GM18907 (cell line): ENCODE measurements around the gene CCDC24.

ENCODE experiments used
- ATAC-seq: cut with Tn5 transposase; IDR thresholded peaks from one replicate; pipeline ENCODE4 v1.9.1; 2021; ENCODE audit warnings: mild to moderate bottlenecking, moderate library complexity; ENCODE audit not compliant: unreplicated experiment

The CCDC24 gene

DNA sequence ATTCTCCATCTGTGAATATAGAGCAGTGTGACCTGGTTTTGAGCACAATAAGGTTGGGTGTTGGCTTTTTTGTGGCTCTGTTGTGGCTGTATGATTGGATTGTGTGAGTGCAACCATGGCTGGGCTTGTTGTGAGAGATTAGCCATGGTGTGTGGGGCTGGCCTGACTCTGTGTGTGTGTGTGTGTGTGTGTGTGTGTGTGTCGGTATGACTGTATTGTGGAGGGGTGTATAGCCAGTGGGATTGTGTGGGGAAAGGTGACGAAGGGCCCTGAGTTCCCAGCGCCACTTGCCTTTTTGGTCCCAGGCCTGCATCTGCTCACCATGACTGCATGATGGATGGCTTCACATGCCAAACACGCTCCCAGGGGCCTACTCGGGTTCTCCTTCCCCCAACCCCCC, 45.8 kb downstream of the CCDC24 start:
- no peak for ATAC-seq

DNA sequence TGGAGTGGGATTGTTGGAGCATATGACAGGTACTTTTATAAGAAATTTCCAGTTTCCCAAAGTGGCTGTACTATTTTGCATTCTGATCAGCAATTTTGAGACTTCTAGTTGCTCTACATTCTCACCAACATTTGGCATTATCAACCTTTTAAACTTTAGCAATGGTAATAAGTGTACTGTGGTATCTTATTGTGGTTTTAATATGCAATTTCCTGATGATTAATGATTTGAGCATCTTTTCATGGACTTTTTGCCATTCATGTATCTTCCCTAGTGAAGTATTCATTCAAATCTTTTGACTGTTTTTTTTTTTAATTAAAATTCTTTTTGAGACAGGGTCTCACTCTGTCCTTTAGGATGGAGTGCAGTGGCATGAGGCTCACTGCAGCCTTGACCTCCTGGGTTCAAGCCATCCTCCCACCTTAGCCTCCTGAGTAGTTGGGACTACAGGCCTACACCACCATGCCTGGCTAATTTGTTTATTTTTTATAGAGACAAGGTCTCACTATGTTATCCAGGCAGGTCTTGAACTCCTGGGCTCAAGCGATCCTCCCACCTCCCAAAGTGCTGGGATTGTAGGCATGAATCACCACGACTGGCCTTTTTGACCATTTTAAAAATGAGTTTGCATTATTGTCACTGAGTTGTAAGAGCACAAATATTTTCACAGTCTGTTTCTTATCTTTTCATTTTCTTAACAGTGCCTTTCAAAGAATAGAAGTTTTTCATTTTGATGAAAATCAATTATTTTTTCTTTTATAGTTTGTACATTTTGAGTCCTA, 47.7 kb downstream of the CCDC24 start:
- ATAC-seq = no peak

DNA sequence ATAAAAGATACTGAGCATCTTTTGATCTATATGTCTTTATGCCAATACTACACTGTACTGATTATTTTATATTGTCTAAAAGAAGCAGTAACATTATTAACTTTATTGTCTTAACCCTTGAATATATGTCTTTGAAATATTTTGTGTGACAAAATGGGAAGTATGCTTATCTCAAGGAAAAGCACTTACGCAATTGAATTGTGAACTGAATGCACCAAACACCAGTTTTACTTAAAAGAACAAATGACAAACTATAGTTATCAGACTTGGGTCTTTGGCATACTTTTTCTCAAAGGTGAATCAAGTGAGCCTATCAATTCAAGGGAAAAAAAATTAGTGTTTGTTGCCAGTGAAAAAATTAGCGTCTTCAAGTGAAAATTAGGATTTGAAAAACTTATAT, 49.0 kb downstream of the CCDC24 start:
- ATAC-seq = no peak

DNA sequence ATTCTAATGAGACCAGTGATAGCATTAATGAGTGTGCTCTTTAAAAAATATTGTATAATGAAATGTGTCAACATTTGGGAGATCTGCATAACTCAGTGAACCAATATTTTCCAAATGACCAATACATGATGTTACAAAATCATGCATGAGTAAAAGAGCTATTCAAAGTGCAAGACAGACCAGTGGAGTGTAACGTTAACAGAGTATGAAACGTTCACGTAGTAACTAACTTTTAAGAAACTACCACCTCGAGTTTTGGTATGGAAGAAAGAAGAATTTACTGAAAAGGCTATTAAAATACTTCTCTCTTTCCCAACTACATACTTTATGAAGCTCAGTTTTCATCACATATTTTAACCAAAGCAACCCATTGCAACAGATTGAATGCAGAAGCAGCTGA, 49.4 kb downstream of the CCDC24 start:
- no peak for ATAC-seq

DNA sequence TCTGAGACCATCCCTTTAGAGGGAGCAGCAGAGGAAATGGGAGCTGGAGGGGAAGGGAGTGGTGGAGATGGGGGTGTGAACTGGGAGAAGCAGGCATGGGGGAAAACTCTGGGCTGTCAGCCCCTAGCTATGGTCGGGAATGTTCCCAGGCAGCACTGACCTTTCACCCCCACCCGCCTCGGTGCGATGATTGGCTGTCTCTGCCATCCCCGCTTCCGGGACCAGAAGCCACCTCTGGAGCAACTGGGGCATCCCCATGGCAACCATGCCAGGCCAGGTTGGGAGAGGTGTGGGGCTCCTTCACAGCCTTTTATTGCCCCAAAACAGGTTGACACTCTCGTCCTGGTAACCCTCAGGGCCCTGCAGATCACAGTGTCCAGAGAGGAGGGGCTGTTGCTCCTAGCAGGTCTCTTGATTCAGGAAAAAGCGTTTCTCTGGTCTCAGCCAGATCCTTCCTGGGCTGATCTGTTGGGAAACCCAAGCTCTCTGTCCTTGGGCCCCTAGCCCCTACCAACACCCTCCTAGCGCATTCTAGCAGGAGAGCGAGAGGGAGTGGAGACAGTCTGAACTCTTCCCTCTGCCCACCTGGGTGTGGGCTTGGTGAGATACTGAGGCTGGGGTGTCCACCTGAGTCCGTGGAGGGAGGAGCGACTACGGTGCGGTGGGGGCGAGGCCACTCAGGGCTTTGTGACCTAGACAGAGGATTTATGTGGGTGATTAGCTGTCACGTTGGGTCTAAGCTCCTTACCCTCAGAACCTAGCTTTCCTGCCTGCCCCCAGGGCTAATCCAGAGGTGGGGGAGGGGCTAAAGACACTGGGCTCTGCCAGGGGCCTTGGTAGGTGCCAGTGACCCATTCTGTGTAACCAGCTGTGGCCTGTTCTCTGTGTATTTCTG, 52.0 kb downstream of the CCDC24 start:
- ATAC-seq = no peak

DNA sequence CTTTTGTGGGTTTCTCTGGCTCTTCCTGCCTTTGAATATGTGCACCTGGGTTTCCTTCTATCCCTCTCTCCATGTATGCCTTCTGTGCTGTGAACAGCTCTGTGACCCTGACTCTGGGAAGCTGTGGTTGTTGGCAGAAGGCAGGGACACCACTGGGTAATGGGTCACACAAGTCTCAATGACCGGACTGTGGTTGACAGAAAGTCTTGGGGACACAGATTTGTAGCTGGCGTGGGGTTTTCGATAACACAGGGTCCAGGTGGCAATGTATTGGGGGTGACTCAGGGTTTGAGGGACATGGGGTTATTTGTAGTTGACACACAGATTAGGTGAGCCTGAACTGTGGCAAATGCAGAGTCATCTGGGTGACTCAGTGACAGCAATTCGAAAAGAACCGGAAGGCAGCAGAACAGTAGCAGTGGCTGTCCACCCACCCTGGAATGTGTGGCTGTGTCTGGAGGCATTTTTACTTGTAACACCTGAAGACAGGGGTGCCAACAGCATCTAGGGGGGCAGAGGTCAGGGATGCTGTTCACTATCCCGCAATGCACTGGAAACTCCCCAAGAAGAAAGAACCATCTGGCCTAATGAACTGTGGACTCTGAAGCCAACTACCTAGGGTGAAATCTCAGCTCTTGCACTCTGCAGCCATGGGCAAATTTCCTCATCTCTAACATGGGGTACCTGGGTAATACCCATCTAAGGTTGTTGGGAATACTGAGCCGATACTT, 52.8 kb downstream of the CCDC24 start:
- ATAC-seq = no peak

DNA sequence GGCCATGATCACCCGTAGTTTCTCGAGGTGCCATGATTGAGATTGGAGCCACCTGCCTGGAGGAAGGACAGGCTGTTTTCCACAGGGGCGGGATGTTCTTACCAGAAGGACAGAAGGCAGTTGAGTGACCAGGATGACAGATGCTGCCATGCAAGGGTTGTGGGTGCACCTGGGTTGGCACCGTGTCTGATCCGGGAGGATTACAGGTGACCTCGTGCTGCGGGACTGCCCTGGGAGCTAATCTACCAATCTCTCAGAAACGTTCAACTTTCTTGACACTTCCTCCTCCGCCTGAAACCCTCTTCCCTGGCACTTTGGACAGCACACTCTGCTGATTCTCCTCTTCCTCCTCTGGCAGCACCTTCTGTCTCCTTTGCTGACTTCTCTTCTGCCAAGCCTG, 53.7 kb downstream of the CCDC24 start:
- no peak for ATAC-seq
